HG02943 (cell line): ENCODE data around the gene PPM1N.

Experiments
- ATAC-seq: cut with Tn5 transposase; IDR thresholded peaks from one replicate; pipeline ENCODE4 v1.9.1; 2021; ENCODE audit warnings: mild to moderate bottlenecking, low read depth, moderate library complexity; ENCODE audit not compliant: unreplicated experiment

The PPM1N gene

DNA sequence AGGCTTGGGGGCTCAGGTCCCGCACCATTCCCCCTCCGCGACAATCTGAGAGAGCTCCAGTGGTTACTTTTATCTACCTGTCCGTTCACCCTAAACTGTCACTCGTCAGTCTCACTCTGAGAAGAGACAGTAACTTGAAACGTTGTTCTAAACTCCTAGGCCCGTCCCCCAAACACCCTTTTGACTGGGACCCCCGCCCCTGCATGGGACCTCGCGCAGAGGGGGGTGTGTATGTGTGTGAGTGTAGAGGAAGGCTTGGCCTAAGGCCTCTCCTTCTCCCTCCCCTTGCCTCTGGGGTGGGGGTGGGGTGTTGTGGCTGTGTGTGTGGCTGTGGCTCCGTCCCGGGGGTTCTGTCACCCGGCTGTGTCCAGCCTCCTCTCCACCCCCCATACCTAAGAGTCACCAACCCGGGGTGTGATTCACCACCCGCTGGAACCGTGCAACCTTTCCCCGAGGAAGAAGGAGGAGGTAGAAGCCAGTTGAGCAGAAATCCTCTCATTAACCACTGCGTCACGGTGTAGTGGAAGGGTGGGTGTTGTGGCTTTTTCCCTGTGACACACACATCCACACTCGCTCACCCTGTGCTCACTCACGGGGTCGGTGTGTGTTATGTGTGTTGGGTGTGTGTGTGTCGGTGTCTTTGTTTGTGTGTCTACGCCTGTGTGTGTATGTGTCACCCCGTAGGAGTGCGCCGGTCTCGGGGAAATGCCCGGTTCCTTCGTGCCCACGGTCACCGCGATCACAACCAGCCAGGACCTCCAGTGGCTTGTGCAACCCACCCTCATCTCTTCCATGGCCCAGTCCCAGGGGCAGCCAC is 28.1 kb upstream of the PPM1N start:
- no peak for ATAC-seq

DNA sequence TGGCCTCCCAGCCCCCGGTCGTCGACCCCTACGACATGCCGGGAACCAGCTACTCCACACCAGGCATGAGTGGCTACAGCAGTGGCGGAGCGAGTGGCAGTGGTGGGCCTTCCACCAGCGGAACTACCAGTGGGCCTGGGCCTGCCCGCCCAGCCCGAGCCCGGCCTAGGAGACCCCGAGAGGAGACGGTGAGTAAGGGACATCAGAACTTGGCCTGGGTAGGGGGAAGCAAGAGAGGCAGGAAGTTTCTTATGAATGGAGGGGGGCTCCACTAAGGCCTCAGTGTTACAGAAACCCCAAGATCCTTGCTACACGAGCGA is 27.5 kb upstream of the PPM1N start:
- ATAC-seq = no peak

- no peak for ATAC-seq
Measured at GRCh38 chr19:45471111-45471930, 26.9 kb upstream of the PPM1N start.

DNA sequence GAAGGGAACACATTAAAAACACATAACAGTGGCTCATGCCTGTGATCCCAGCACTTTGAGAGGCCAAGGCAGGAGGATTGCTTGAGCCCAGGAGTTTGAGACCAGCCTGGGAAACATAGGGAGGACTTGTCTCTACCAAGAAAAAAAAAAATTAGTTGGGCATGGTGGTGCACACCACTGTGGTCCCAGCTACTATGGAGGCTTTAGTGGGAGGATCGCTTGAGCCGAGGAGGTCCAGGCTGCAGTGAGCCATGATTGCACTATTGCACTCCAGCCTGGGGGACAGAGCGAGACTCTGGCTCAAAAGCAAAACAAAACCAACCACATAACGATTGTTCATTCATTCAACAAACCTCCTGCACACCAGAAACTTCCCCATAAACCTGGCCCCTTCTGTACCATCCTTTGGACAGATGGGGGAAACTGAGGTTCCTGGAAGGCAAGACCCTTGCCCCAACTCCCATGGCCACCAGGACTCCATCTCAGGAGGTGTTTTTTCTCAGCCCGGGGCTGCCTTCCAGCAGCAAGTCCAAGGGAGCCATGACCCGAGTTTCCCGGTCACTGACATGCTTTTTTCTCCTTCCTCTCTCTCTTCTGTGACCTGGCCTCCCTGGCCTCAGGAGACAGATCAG is 26.2 kb upstream of the PPM1N start:
- ATAC-seq = no peak

GRCh38 chr19:45472563-45473366 is 25.5 kb upstream of the PPM1N start:
- ATAC-seq = no peak

- ATAC-seq = no peak
Measured at GRCh38 chr19:45473367-45473681, 24.9 kb upstream of the PPM1N start.

DNA sequence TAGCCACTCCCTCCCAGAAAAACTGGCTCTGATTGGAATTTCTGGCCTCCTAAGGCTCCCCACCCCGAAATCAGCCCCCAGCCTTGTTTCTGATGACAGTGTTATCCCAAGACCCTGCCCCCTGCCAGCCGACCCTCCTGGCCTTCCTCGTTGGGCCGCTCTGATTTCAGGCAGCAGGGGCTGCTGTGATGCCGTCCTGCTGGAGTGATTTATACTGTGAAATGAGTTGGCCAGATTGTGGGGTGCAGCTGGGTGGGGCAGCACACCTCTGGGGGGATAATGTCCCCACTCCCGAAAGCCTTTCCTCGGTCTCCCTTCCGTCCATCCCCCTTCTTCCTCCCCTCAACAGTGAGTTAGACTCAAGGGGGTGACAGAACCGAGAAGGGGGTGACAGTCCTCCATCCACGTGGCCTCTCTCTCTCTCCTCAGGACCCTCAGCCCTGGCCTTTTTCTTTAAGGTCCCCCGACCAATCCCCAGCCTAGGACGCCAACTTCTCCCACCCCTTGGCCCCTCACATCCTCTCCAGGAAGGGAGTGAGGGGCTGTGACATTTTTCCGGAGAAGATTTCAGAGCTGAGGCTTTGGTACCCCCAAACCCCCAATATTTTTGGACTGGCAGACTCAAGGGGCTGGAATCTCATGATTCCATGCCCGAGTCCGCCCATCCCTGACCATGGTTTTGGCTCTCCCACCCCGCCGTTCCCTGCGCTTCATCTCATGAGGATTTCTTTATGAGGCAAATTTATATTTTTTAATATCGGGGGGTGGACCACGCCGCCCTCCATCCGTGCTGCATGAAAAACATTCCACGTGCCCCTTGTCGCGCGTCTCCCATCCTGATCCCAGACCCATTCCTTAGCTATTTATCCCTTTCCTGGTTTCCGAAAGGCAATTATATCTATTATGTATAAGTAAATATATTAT is 24.3 kb upstream of the PPM1N start:
- ATAC-seq = no peak

GRCh38 chr19:45474606-45475521 is 23.4 kb upstream of the PPM1N start:
- no peak for ATAC-seq

- no peak for ATAC-seq
Measured at GRCh38 chr19:45475537-45476291, 22.5 kb upstream of the PPM1N start.

- ATAC-seq = no peak
Measured at GRCh38 chr19:45476304-45476703, 21.9 kb upstream of the PPM1N start.

DNA sequence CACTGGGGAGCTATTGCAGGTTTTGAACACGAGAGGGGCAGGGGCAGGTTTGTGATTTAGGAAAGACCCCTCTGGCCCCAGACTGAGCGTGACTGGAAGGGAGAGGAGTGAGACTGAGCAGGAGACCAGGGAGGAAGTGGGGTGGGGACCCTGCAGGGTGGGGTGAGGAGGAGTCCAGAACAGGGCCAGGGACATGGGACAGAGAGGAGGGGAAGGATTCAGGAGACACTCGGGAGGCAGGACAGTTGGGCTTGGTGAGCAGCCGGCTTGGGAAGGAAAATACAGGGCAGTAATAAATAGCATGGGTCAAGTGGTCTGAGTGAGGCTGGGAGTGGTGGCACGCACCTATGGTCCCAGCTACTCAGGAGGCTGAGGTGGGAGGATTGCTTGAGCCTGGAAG is 21.1 kb upstream of the PPM1N start:
- no peak for ATAC-seq

DNA sequence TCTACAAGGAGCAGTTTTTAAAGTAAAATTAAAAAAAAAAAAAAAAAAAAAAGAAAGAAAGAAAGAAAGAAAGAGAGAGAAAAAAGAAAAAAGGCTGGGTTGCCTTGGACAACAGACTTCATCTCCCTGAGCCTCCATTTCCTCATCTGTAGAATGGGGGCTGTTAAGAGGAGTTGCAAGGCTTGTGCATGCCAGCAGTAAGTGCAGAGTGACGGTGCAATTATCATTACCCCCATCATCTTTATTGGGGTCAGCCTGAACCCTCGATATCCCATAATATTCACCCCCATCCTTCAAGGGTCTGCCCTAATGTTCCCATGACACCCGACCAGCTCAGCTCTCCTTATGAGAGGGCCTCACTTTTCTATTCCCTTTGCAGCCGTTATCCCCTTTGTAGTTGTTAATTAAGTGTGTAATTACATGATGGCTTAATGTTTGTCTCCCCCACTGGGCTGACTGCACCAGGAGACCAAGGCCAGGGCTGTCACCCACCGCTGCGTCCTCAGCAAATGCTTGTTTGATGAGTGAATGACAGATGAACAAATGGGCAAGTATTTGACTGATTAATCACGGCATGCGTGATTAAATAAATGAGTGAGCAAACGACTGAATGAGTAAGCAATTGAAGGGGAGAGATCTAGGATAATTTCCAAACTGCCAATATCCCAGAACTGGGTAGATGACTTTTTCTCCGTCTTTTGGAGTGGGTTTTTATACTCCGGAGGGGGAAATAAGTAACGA is 20.4 kb upstream of the PPM1N start:
- ATAC-seq = no peak

DNA sequence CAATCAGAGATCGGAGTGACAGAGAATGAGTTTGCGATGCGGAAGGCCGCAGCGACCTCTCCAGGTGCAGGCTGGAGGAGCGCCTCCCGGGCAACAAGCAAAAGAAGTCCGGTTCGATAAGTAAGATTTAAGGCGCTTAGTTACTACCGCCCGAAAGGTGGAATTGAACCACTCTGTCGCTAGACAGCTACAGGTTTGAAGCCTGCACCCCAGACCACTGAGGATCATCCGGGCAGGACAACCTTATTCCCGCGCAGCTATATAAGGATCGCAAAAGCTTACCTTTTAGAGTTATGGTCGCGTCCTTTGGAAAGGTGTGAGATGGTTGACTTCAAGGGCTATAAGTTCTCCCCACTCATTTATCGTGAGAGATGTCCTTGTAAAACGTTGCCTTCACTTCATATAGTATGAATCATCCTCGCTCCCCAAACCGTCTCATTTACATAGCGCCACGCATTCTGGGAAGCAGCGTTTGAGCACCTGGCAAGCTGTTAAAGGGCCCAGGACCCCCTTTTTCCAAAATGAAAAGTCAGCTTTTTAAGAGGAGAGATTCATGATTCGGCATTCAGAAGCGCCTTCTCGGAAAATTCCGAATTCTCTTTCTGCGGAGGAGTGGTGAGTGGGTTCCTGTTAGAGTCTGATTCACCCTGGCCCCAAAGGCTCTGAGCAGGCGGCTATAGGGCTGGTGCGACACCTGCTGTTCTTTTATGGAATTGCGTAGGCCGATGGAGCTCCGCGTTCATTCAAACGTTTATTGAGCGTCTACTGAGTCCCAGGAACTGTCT is 19.6 kb upstream of the PPM1N start:
- peak; percentile 65 for ATAC-seq

DNA sequence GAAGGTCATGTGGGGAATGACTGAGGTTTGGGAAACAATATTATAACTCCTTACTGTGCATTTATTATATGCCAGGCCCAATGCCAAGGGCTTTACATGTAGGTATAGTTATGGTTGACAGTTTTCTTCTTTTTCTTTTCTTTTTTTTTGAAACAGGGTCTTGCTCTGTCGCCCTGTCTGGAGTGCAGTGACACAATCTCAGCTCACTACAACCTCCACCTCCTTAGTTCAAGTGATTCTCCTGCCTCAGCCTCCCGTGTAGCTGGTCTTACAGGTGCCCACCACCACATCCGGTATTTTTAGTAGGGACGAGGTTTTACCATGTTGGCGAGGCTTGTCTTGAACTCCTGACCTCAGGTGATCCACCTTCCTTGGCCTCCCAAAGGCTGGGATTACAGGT is 15.2 kb upstream of the PPM1N start:
- no peak for ATAC-seq

- ATAC-seq = no peak
Measured at GRCh38 chr19:45484273-45484945, 13.8 kb upstream of the PPM1N start.
